AG20443 (cell line): ENCODE data around the gene C6orf15.
"Not testable (repeated sequence)": the region's sequence is repeated elsewhere in the genome, so short reads cannot be mapped to it uniquely, and the experiment has no call there.

Source experiments
- DNase-seq: peaks from one replicate; pipeline ENCODE4 v3.0.0; 2012; ENCODE audit warnings: low spot score, mixed read lengths

C6orf15 gene

DNA sequence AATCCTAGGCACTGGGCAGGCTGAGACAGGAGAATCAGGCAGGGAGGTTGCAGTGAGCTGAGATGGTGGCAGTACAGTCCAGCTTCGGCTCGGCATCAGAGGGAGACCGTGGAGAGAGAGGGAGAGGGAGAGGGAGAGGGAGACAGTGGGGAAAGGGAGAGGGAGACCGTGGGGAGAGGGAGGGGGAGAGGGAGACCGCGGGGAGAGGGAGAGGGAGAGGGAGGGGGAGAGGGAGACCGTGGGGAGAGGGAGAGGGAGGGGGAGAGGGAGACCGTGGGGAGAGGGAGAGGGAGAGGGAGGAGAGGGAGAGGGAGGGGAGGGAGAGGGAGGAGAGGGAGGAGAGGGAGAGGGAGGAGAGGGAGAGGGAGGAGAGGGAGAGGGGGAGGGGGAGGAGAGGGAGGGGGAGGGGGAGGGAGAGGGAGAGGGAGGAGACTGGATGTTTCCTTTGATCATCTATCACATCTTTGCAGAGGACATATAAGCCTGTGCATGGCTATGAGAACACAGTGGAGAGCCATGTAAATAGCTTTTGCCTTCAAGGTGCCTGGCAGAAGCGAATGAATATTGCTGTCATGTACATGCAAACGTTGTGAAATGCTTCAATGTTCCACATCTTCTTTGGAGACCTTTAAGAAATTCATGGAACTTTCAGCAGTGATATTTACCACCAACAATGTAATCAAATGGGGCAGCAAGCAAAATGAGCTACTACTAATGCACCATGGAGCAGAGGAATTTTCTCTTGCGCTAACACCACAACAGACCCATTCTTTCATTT, 44.3 kb downstream of the C6orf15 start:
- DNase-seq = not testable (repeated sequence)

DNA sequence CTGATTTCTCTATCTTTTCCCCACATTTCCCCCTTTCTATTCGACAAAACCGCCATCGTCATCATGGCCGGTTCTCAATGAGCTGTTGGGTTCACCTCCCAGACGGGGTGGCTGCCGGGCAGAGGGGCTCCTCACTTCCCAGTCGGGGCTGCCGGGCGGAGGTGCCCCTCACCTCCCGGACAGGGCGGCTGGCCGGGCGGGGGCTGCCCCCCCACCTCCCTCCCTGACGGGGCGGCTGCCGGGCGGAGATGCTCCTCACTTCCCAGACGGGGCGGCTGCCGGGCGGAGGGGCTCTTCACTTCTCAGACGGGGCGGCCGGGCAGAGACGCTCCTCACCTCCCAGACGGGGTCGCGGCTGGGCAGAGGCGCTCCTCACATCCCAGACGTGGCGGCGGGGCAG, 45.3 kb downstream of the C6orf15 start:
- DNase-seq = not testable (repeated sequence)

DNA sequence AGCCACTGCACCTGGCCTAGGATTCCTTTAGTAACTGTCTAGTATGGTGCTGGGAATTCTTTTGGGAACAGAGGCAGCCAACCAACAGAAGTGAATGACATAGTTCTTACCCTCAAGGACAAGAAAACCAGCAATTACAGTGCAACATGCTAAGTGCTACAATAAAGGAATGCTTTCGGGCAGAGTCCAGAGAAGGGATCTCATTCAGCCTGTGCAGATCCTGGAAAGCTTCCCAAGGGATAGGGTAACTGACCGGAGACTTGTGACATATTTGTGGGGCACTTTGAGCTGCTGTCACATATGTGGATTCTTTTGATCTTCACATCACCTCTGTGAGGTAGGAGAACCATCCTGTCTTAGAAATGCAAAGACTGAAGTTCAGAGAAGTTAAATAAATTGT, 46.8 kb downstream of the C6orf15 start:
- DNase-seq = no peak

DNA sequence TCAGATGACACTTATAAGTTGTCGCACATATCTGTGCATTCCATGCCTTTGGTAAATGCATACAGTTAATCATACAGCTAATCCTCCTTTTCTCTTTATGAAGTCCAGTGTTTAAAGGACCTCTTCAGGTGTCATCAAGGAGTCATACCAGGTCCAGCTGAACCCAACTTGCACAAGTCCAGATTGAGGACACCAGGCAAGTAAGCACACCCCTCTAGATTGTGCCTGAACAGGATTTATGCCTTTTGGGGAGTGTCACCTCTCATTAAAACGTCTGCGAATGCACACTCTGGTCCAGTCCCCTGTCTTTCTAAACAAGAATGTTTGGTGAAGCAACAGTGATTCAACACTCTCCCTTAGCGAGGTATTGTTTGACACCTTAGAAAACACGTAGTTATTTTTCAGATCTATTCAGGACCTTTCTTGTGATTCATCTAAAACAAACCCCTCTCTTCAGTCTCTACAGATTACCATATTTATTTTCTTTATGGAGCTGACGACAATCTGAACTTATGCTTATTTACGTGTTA, 48.4 kb downstream of the C6orf15 start:
- DNase-seq = no peak
